Gastroesophageal sphincter (tissue), 3 donors: ENCODE measurements around the gene TJAP1.

ENCODE experiments used
- POLR2A ChIP-seq, 2 donors: fragments of 450-650 bp; IDR thresholded peaks; one replicate each; pipeline ENCODE4 v1.6.1; 2017; ENCODE audit warnings: antibody characterized with exemption in 2 of 2, mild to moderate bottlenecking in 2 of 2, moderate library complexity in 1 of 2
- POLR2AphosphoS5 ChIP-seq: sonication (generic); formaldehyde crosslinking; IDR thresholded peaks from one replicate; pipeline ENCODE4 v1.6.1; 2017; ENCODE audit warnings: antibody characterized with exemption
- TF ChIP-seq, protein P1 (sequence below), 4 experiments: fragments of 200-600 bp in 2 of 4; fragments of 450-650 bp in 2 of 4; sonication (generic) in 1 of 4; IDR thresholded peaks; one replicate each; pipeline ENCODE4 v1.5.1; 2017 to 2019; ENCODE audit warnings: antibody characterized with exemption in 4 of 4, mild to moderate bottlenecking in 2 of 4, moderate library complexity in 2 of 4

DNA sequence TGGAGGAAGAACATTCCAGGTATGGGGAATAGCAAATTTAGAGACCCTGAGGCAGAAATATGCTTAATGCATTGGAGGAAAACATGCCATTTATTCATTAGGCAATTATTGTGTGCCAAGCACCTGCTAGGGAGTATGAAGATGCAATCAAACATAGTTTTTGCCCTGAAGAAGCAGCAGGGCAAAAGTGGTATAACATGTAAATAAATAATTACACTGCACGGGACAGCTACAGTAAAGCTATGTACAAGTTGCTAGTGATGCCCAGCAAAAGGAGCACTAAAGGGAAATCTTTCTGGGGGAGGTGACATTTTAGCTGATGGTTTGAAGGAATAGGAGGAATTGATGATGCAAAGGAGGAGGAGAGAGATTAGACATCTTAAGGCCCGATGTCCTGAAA lies 624 bp upstream of the TJAP1 start:
- TF ChIP-seq, protein P1, sequence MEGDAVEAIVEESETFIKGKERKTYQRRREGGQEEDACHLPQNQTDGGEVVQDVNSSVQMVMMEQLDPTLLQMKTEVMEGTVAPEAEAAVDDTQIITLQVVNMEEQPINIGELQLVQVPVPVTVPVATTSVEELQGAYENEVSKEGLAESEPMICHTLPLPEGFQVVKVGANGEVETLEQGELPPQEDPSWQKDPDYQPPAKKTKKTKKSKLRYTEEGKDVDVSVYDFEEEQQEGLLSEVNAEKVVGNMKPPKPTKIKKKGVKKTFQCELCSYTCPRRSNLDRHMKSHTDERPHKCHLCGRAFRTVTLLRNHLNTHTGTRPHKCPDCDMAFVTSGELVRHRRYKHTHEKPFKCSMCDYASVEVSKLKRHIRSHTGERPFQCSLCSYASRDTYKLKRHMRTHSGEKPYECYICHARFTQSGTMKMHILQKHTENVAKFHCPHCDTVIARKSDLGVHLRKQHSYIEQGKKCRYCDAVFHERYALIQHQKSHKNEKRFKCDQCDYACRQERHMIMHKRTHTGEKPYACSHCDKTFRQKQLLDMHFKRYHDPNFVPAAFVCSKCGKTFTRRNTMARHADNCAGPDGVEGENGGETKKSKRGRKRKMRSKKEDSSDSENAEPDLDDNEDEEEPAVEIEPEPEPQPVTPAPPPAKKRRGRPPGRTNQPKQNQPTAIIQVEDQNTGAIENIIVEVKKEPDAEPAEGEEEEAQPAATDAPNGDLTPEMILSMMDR (IDR thresholded peaks at IDR 0.05) = no peak
- TF ChIP-seq POLR2AphosphoS5 = no peak
- no peak for TF ChIP-seq POLR2A (IDR thresholded peaks at IDR 0.05)
